Measurements from ENCODE around the gene AGO1. TPM values are rescaled to one million over a fixed set of nuclear protein-coding genes. Genes with fewer than 3 reads are reported as not detected.

The AGO1 gene
- total and polyA plus RNA-seq, 2 experiments from 2014 or later = 7.6 to 22.2 TPM

DNA sequence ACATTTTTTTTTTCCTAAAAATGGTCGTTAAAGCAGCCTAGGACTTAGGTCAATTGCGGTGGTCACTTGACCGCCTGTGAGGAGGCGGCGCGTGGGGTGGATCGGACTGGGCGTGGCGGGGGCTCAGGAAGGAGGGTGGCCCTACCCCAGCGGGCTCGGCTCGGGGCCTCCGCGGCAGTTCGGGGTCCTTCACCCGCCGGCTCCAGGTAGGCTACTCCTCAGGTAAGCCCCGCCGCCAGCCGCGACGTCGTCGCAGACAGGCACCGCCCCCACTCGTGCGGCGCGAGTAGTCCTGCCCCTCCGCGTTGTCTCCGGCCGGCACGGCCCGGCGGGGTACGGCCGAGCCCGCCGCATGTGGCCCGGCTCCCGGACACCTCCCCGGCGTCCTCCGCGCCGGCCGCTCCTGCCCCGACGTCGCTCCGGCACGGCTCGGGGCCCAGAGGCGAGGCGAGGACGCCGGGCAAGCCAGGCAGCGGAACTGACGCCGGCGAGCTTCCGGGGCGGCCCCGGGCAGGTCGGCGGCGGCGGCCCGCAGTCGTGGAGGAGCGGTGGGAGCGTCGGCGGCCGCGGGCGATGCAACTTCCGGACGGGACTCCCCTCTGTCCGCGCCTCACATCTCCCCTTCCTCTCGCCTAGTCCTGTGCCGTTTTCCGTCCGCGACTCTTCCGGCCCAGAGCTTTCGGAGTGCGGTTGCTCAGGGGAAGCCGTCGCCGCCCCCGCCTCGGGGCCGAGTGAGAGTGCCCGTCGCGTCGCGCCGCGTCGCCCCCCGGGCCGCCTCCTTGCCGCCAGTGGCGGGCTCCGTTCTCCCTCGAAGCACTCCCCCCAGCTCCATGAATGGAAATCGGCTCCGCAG, 47.8 kb downstream of the AGO1 start, which contains the start of gene AGO3:
Gene AGO3 (plus strand): TSS at position 513 of the 853 bp plus-strand sequence. CDS start 322 bp downstream, at position 835.
- Histone ChIP-seq H3K9me3 (ENCODE audit: low read depth) (no peaks in the 10 kb centered on the region), H4K20me1 (ENCODE audit: insufficient read depth, poor library complexity, severe bottlenecking) (peaks cover 11% of the 10 kb centered on the region), H3K9me2 (replicated peaks; ENCODE audit: insufficient read depth) (no peaks in the 10 kb centered on the region), H3K27ac (peak within 1 kb of the TSS; percentile 99), H3K36me3 (replicated peaks; ENCODE audit: insufficient read depth, low read depth) (no peaks in the 10 kb centered on the region), H3K4me2 (peak within 1 kb of the TSS; percentile 90), H3K27me3 (no peaks in the 10 kb centered on the region), H3K4me3 (peak within 1 kb of the TSS; percentile 86), H3K4me1 (ENCODE audit: insufficient read depth) (peaks cover 29% of the 10 kb centered on the region), H3K79me2 (peaks cover 45% of the 10 kb centered on the region), H2AFZ (peak within 1 kb of the TSS; percentile 73)
- DNase-seq (ENCODE audit: low spot score) = peak; percentile 91
- WGBS (ENCODE audit: low lambda C conversion rate, missing lambda C conversion rate) = 1% methylated on average over 96 of the region's 112 CpGs
- no peak for TF ChIP-seq EZH2phosphoT487 (IDR thresholded peaks at IDR 0.05; ENCODE audit: low read depth, severe bottlenecking, unreplicated experiment)
- TF ChIP-seq EZH2 (IDR thresholded peaks at IDR 0.05; ENCODE audit: borderline replicate concordance) = no peak
- TF ChIP-seq, protein P1, sequence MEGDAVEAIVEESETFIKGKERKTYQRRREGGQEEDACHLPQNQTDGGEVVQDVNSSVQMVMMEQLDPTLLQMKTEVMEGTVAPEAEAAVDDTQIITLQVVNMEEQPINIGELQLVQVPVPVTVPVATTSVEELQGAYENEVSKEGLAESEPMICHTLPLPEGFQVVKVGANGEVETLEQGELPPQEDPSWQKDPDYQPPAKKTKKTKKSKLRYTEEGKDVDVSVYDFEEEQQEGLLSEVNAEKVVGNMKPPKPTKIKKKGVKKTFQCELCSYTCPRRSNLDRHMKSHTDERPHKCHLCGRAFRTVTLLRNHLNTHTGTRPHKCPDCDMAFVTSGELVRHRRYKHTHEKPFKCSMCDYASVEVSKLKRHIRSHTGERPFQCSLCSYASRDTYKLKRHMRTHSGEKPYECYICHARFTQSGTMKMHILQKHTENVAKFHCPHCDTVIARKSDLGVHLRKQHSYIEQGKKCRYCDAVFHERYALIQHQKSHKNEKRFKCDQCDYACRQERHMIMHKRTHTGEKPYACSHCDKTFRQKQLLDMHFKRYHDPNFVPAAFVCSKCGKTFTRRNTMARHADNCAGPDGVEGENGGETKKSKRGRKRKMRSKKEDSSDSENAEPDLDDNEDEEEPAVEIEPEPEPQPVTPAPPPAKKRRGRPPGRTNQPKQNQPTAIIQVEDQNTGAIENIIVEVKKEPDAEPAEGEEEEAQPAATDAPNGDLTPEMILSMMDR (IDR thresholded peaks at IDR 0.05; ENCODE audit: poor library complexity) = no peak

GRCh38 chr1:35931446-35932157, 48.6 kb downstream of the AGO1 start:
- peak overlapping the region; percentile 73 for H2AFZ ChIP-seq
- no peaks in the 10 kb centered on the region for H3K9me2 ChIP-seq (replicated peaks; ENCODE audit: insufficient read depth)
- H3K9me3 ChIP-seq (ENCODE audit: low read depth) = no peaks in the 10 kb centered on the region
- peaks cover 32% of the 10 kb centered on the region for H3K4me1 ChIP-seq (ENCODE audit: insufficient read depth)
- peak overlapping the region; percentile 86 for H3K4me3 ChIP-seq
- under 1% methylated on average over 19 of the region's 28 CpGs for WGBS (ENCODE audit: low lambda C conversion rate, missing lambda C conversion rate)
- peak overlapping the region; percentile 90 for H3K4me2 ChIP-seq
- H3K27ac ChIP-seq = peak overlapping the region; percentile 99
- H3K27me3 ChIP-seq = no peaks in the 10 kb centered on the region
- DNase-seq (ENCODE audit: low spot score) = peak; percentile 58
- TF ChIP-seq EZH2phosphoT487 (IDR thresholded peaks at IDR 0.05; ENCODE audit: low read depth, severe bottlenecking, unreplicated experiment) (no peak), EZH2 (IDR thresholded peaks at IDR 0.05; ENCODE audit: borderline replicate concordance) (no peak)
- TF ChIP-seq, protein P1 (IDR thresholded peaks at IDR 0.05; ENCODE audit: poor library complexity) = no peak
- H4K20me1 ChIP-seq (ENCODE audit: insufficient read depth, poor library complexity, severe bottlenecking) = peaks cover 11% of the 10 kb centered on the region
- H3K36me3 ChIP-seq (replicated peaks; ENCODE audit: insufficient read depth, low read depth) = no peaks in the 10 kb centered on the region
- peaks cover 52% of the 10 kb centered on the region for H3K79me2 ChIP-seq

- DNase-seq (ENCODE audit: low spot score) = no peak
- peaks cover 32% of the 10 kb centered on the region for H3K4me1 ChIP-seq (ENCODE audit: insufficient read depth)
- no peaks in the 10 kb centered on the region for H3K9me3 ChIP-seq (ENCODE audit: low read depth)
- no peak overlapping the region for H2AFZ ChIP-seq
- 64% methylated on average over 7 of the region's 7 CpGs for WGBS (ENCODE audit: low lambda C conversion rate, missing lambda C conversion rate)
- TF ChIP-seq EZH2phosphoT487 (IDR thresholded peaks at IDR 0.05; ENCODE audit: low read depth, severe bottlenecking, unreplicated experiment) = no peak
- TF ChIP-seq EZH2 (IDR thresholded peaks at IDR 0.05; ENCODE audit: borderline replicate concordance) = no peak
- TF ChIP-seq, protein P1 (IDR thresholded peaks at IDR 0.05; ENCODE audit: poor library complexity) = no peak
- H4K20me1 ChIP-seq (ENCODE audit: insufficient read depth, poor library complexity, severe bottlenecking) = peaks cover 11% of the 10 kb centered on the region
- H3K79me2 ChIP-seq = peaks cover 58% of the 10 kb centered on the region
- peak overlapping the region; percentile 86 for H3K4me3 ChIP-seq
- H3K9me2 ChIP-seq (replicated peaks; ENCODE audit: insufficient read depth) = no peaks in the 10 kb centered on the region
- H3K27me3 ChIP-seq = no peaks in the 10 kb centered on the region
- no peaks in the 10 kb centered on the region for H3K36me3 ChIP-seq (replicated peaks; ENCODE audit: insufficient read depth, low read depth)
- peak overlapping the region; percentile 99 for H3K27ac ChIP-seq
- H3K4me2 ChIP-seq = peak overlapping the region; percentile 90
Measured at GRCh38 chr1:35932158-35932636, 49.2 kb downstream of the AGO1 start.
